ENCODE results near the gene RTCA.

DNA sequence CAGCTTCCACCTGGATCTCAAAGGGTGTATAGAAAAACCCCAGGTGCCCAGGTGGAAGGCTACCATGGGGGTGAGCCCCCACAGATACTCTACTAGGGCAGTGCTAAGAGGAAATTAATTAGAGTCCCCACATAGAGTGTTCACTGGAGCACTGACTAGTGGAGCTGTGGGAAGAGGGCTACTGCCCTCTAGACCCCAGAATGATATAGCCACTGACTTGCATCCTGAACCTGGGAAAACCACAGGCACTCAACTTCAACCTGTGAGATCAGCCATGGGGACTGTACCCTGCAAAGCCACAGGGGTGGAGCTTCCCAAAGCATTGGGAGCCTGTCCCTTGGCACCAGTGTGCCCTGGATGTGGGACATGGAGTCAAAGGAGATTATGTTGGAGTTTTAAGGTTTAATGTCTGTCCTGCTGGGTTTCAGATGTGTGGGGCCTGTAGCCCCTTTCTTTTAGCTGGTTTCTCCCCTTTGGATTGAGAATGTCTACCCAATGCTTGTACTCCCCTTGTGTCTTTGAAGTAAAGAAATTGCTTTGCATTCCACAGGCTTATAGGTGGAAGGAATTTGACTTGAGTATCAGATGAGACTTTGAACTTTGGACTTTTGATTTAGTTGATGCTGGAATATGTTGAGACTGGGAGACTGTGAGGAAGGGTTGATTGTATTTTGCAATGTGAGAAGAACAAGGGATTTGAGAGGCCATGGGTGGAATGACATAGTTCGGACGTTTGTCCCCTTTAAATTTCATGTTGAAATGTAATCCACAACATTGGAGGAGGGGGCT lies 54.5 kb downstream of the RTCA start:
- TF ChIP-seq, protein P1, sequence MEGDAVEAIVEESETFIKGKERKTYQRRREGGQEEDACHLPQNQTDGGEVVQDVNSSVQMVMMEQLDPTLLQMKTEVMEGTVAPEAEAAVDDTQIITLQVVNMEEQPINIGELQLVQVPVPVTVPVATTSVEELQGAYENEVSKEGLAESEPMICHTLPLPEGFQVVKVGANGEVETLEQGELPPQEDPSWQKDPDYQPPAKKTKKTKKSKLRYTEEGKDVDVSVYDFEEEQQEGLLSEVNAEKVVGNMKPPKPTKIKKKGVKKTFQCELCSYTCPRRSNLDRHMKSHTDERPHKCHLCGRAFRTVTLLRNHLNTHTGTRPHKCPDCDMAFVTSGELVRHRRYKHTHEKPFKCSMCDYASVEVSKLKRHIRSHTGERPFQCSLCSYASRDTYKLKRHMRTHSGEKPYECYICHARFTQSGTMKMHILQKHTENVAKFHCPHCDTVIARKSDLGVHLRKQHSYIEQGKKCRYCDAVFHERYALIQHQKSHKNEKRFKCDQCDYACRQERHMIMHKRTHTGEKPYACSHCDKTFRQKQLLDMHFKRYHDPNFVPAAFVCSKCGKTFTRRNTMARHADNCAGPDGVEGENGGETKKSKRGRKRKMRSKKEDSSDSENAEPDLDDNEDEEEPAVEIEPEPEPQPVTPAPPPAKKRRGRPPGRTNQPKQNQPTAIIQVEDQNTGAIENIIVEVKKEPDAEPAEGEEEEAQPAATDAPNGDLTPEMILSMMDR (IDR thresholded peaks at IDR 0.05; ENCODE audit: low read depth, low read length, poor library complexity, severe bottlenecking), result no peak
- no peak for TF ChIP-seq EZH2phosphoT487 (IDR thresholded peaks at IDR 0.05; ENCODE audit: borderline replicate concordance, low read length)
